GM10248 (cell line): ENCODE results near the gene IGFL3.
A peak's percentile ranks its signal among the peaks of the same experiment; 100 is the strongest.

ENCODE experiments used
- CTCF ChIA-PET: fragments of 300-600 bp; sonication (Branson Sonifier 250); formaldehyde crosslinking; extraction: SDS; loops from one replicate; lab custom pipeline; 2021; ENCODE audit warnings: antibody characterized with exemption; lab: Yijun Ruan, JAX
- POLR2A ChIA-PET: fragments of 350-650 bp; sonication (Branson Sonifier 250); formaldehyde crosslinking; extraction: SDS; loops from one replicate; lab custom pipeline; 2020; ENCODE audit warnings: antibody characterized with exemption; lab: Yijun Ruan, JAX
- DNase-seq: peaks from one replicate; pipeline ENCODE4 v3.0.0; 2012; ENCODE audit errors: extremely low spot score
- TF ChIP-seq, protein P1 (sequence below): IDR thresholded peaks from 2 replicates; pipeline ENCODE4 v1.5.1; 2012; ENCODE audit warnings: mild to moderate bottlenecking, low read depth; ENCODE audit errors: extremely low read depth, missing control alignments, control extremely low read depth

Gene IGFL3

DNA sequence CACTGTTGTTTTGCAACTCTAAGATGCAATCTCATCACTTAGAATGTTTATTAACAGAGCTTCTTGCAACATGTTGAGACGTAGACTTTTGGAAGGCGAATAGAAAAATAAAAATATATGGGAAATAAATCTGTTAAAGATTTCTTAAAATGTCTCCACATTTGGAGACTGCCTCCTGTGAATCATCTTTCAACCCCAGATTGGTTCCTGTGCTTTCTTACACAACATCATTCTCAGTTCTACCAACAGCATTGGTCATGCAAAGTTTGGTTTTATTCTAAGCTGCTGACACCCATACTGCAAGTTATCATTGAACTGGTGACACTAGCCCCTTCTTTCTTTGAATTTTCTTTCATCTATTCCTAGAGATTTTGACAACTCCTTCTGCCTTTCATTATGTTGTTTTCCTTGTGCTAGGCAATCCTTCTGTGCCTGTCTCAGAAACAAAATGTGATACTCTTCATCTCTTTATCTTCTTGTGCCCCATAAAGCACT is 1.6 kb upstream of the IGFL3 start:
- TF ChIP-seq, protein P1, sequence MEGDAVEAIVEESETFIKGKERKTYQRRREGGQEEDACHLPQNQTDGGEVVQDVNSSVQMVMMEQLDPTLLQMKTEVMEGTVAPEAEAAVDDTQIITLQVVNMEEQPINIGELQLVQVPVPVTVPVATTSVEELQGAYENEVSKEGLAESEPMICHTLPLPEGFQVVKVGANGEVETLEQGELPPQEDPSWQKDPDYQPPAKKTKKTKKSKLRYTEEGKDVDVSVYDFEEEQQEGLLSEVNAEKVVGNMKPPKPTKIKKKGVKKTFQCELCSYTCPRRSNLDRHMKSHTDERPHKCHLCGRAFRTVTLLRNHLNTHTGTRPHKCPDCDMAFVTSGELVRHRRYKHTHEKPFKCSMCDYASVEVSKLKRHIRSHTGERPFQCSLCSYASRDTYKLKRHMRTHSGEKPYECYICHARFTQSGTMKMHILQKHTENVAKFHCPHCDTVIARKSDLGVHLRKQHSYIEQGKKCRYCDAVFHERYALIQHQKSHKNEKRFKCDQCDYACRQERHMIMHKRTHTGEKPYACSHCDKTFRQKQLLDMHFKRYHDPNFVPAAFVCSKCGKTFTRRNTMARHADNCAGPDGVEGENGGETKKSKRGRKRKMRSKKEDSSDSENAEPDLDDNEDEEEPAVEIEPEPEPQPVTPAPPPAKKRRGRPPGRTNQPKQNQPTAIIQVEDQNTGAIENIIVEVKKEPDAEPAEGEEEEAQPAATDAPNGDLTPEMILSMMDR = no peak
- DNase-seq = no peak
- ChIA-PET CTCF (interaction anchor here (0.9 to 2.1 kb wide), 3 partner anchors 10 to 97 kb away, joined by 3 to 14 read pairs (median 6); no protein-coding TSS in a partner anchor), POLR2A (interaction anchor here (0.8 kb wide), 1 partner anchor 14 kb away, joined by 3 read pairs; no protein-coding TSS in a partner anchor)

- DNase-seq = no peak
- ChIA-PET POLR2A (interaction anchor here (0.8 kb wide), 1 partner anchor 14 kb away, joined by 3 read pairs; no protein-coding TSS in a partner anchor), CTCF (interaction anchor here (0.9 to 2.1 kb wide), 3 partner anchors 9 to 97 kb away, joined by 3 to 14 read pairs (median 6); no protein-coding TSS in a partner anchor)
- TF ChIP-seq, protein P1 = no peak
Measured at GRCh38 chr19:46125447-46125846, 959 bp upstream of the IGFL3 start.

DNA sequence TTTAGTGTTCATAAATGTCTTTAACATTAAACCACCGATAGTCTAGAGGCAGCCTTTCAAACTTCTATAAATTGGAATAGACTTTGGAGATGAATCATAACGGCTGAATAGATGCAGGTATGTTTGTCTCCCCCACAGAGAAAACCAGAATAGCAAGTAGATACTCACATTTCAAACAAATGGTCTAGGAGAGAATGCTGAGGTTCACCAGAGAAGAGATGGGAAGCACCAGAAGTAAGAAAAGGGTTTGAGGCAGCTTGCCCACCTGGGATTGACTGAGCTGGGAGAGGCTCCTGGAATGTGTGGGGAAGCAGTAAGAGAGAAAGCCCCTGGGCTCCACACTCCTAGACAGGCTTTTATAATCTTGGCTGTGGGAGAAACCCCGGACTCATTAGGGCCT is 6.4 kb downstream of the IGFL3 start:
- DNase-seq = no peak
- TF ChIP-seq, protein P1 = no peak
- ChIA-PET CTCF (interaction anchor here (1.6 kb wide), 1 partner anchor 13 kb away, joined by 6 read pairs; no protein-coding TSS in a partner anchor), POLR2A (no interaction called here)

DNA sequence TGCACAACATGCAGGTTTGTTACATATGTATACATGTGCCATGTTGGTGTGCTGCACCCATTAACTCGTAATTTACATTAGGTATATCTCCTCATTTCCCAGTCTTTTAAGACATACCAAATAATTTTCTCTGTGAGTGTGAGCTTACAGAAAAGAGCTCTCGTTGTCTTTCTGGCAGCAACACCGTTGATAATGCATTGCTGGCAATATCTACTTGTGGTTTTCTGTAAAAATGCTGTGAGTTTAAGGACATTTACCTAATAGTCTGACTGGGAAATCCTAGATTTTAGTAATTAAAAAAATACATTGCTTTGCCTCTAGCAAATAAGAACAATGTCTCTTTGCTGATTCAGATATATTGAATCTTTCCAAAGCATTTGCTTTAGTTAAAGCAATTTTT is 8.4 kb downstream of the IGFL3 start:
- TF ChIP-seq, protein P1 = no peak
- DNase-seq = no peak
- ChIA-PET CTCF (interaction anchor here (1.5 to 2.7 kb wide), 2 partner anchors 10 to 18 kb away, joined by 4 to 14 read pairs; no protein-coding TSS in a partner anchor), POLR2A (no interaction called here)

DNA sequence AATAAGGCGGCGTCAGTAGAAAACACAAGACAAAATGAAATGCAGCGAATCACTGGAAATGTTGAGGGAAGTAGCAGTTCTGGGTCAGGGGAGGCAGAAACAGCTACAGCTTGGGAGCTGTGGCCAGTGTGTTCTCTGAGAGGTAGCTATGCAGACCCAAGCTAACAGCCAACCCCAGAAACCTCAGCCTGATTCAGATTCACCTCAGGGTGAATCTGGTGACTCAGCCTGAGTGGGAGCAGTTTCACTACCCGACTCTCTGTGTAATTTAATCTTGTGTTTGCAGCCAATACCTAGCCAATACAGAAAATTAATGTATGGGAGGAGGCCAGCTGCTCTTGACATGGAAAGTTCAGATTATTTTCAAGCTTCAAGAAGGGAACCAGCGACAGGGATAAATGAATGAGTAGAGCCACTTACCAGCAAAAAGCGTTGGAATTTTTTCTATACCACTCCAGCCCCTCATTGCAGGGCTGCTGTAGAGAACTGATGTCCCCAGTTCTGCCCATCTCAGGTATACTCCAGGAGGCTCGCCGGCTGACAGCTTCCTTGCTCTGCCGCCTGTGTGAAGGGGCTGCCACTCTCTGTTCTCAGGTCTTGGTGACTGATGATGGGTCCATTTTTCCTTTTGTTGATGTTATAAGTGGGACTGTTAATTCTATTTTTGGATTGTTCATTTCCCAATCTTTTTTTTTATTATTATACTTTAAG is 8.9 kb downstream of the IGFL3 start:
- ChIA-PET CTCF (interaction anchor here (2.7 kb wide), 1 partner anchor 11 kb away, joined by 14 read pairs; no protein-coding TSS in a partner anchor), POLR2A (no interaction called here)
- DNase-seq = peak; percentile 74
- TF ChIP-seq, protein P1 = no peak

DNA sequence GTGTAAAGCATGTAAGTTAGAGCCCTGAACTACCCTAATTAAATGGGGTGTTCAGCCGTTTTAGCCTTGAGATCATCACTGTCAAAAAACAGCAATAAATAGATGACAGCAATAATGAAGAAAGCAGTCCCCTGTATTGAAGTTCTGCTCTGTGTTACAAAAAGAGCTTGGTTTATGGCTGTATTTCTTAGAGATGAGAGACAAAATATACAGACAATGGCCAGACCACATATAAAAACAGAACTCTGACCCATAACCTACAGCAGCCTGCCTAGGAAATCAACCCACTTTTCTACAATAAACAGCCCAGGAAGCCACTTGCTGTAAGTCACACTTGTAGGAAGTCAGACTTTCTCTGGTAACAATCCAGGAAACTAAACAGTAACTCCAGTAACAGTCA is 10.8 kb downstream of the IGFL3 start:
- TF ChIP-seq, protein P1 = no peak
- no peak for DNase-seq
- ChIA-PET CTCF (interaction anchor here (1.0 kb wide), 1 partner anchor 32 kb away, joined by 3 read pairs; no protein-coding TSS in a partner anchor), POLR2A (no interaction called here)
